Measurements from ENCODE around the gene KMT2E. TPM values are rescaled to one million over a fixed set of nuclear protein-coding genes. Genes with fewer than 3 reads are reported as not detected.
A peak's percentile ranks its signal among the peaks of the same experiment; 100 is the strongest.

Gene KMT2E
- total and polyA plus RNA-seq, 2 experiments from 2014 or later: 78.4 to 131 TPM

GRCh38 chr7:105006367-105007136, 7.5 kb upstream of the KMT2E start:
- Histone ChIP-seq H3K4me3 (no peak overlapping the region), H3K36me3 (peaks cover 6% of the 10 kb centered on the region), H3K27me3 (no peaks in the 10 kb centered on the region), H3K27ac (peak overlapping the region; percentile 70), H3K9me3 (ENCODE audit: low read depth) (no peaks in the 10 kb centered on the region), H3K4me1 (ENCODE audit: low read depth) (peaks cover 41% of the 10 kb centered on the region)
- no peak for DNase-seq (ENCODE audit: low read depth in 1 of 2, low spot score in 1 of 2)
- TF ChIP-seq CTCF (IDR thresholded peaks at IDR 0.05; ENCODE audit: low read depth, low read length): peak; percentile 7

GRCh38 chr7:105007298-105007697, 6.7 kb upstream of the KMT2E start:
- TF ChIP-seq CTCF (IDR thresholded peaks at IDR 0.05; ENCODE audit: low read depth, low read length): no peak
- Histone ChIP-seq H3K36me3 (peaks cover 6% of the 10 kb centered on the region), H3K9me3 (ENCODE audit: low read depth) (no peaks in the 10 kb centered on the region), H3K4me1 (ENCODE audit: low read depth) (peaks cover 39% of the 10 kb centered on the region), H3K4me3 (no peak overlapping the region), H3K27me3 (no peaks in the 10 kb centered on the region), H3K27ac (peak overlapping the region; percentile 17)
- no peak for DNase-seq (ENCODE audit: low read depth in 1 of 2, low spot score in 1 of 2)

GRCh38 chr7:105009667-105010503, 4.1 kb upstream of the KMT2E start:
- H3K4me3 ChIP-seq: peak overlapping the region; percentile 81
- TF ChIP-seq CTCF (IDR thresholded peaks at IDR 0.05; ENCODE audit: low read depth, low read length): no peak
- peaks cover 17% of the 10 kb centered on the region for H3K4me1 ChIP-seq (ENCODE audit: low read depth)
- H3K27me3 ChIP-seq: no peaks in the 10 kb centered on the region
- no peak for DNase-seq (ENCODE audit: low read depth in 1 of 2, low spot score in 1 of 2)
- peak overlapping the region; percentile 100 for H3K27ac ChIP-seq
- peaks cover 6% of the 10 kb centered on the region for H3K36me3 ChIP-seq
- H3K9me3 ChIP-seq (ENCODE audit: low read depth): no peaks in the 10 kb centered on the region

GRCh38 chr7:105010504-105011130, 3.4 kb upstream of the KMT2E start:
- H3K36me3 ChIP-seq: peaks cover 3% of the 10 kb centered on the region
- no peak for TF ChIP-seq CTCF (IDR thresholded peaks at IDR 0.05; ENCODE audit: low read depth, low read length)
- no peak for DNase-seq (ENCODE audit: low read depth in 1 of 2, low spot score in 1 of 2)
- H3K4me3 ChIP-seq: peak overlapping the region; percentile 81
- peaks cover 17% of the 10 kb centered on the region for H3K4me1 ChIP-seq (ENCODE audit: low read depth)
- H3K27ac ChIP-seq: peak overlapping the region; percentile 100
- H3K9me3 ChIP-seq (ENCODE audit: low read depth): no peaks in the 10 kb centered on the region
- no peaks in the 10 kb centered on the region for H3K27me3 ChIP-seq

- Histone ChIP-seq H3K4me3 (peak overlapping the region; percentile 81), H3K27me3 (no peaks in the 10 kb centered on the region), H3K36me3 (peaks cover 3% of the 10 kb centered on the region), H3K27ac (peak overlapping the region; percentile 100), H3K4me1 (ENCODE audit: low read depth) (peaks cover 17% of the 10 kb centered on the region), H3K9me3 (ENCODE audit: low read depth) (no peaks in the 10 kb centered on the region)
- no peak for TF ChIP-seq CTCF (IDR thresholded peaks at IDR 0.05; ENCODE audit: low read depth, low read length)
- peak; percentile 16 to 50 for DNase-seq (ENCODE audit: low read depth in 1 of 2, low spot score in 1 of 2)
Measured at GRCh38 chr7:105011141-105011830, 2.7 kb upstream of the KMT2E start.
